VCaP (cell line): ENCODE measurements around the gene AUTS2.

Experiments
- H3K27ac ChIP-seq: fragments of 450-650 bp; 2 replicates; pipeline ENCODE4 v1.5.1; 2017
- CTCF ChIP-seq: fragments of 450-650 bp; conservative IDR thresholded peaks from 2 replicates; pipeline ENCODE4 v1.5.1; 2017; ENCODE audit warnings: mild to moderate bottlenecking, moderate library complexity

AUTS2 gene

GRCh38 chr7:70420381-70420662 lies 822.0 kb downstream of the AUTS2 start:
- TF ChIP-seq CTCF: no peak
- no peak overlapping the region for H3K27ac ChIP-seq

GRCh38 chr7:70421319-70421718 lies 823.0 kb downstream of the AUTS2 start:
- H3K27ac ChIP-seq: no peak overlapping the region
- no peak for TF ChIP-seq CTCF

- no peak overlapping the region for H3K27ac ChIP-seq
- TF ChIP-seq CTCF: no peak
These were observed 828.1 kb downstream of the AUTS2 start for GRCh38 chr7:70426249-70426880.

GRCh38 chr7:70432567-70433001 lies 834.3 kb downstream of the AUTS2 start:
- 0 out of 2 replicates have a peak overlapping the region, but pooled peaks have one; percentile 18 for H3K27ac ChIP-seq
- TF ChIP-seq CTCF: no peak

GRCh38 chr7:70434376-70434775 lies 836.1 kb downstream of the AUTS2 start:
- peak; percentile 30 for TF ChIP-seq CTCF
- no peak overlapping the region for H3K27ac ChIP-seq

GRCh38 chr7:70434821-70435220 lies 836.5 kb downstream of the AUTS2 start:
- no peak for TF ChIP-seq CTCF
- no peak overlapping the region for H3K27ac ChIP-seq

GRCh38 chr7:70435634-70436033 lies 837.4 kb downstream of the AUTS2 start:
- no peak overlapping the region for H3K27ac ChIP-seq
- no peak for TF ChIP-seq CTCF
